Nephron (organoid): ENCODE measurements around the gene TOP3B.

Experiments
- H3K27ac Mint-ChIP-seq, 3 experiments: 2 replicates each; pipeline ENCODE4 v1.8.0; 2020; ENCODE audit warnings: mixed read lengths in 3 of 3, mild to moderate bottlenecking in 2 of 3, moderate library complexity in 1 of 3
- H3K27me3 Mint-ChIP-seq: 2 replicates; pipeline ENCODE4 v1.8.0; 2021; ENCODE audit warnings: low read depth, mild to moderate bottlenecking, moderate library complexity, mixed read lengths
- H3K36me3 Mint-ChIP-seq: 2 replicates; pipeline ENCODE4 v1.8.0; 2020; ENCODE audit warnings: low read depth, mixed read lengths
- H3K4me1 Mint-ChIP-seq: 2 replicates; pipeline ENCODE4 v1.8.0; 2020; ENCODE audit warnings: mixed read lengths
- H3K4me3 Mint-ChIP-seq, 3 experiments: 2 replicates each; pipeline ENCODE4 v1.8.0; 2020; ENCODE audit warnings: mild to moderate bottlenecking in 3 of 3, mixed read lengths in 3 of 3, moderate library complexity in 2 of 3
- H3K9me3 Mint-ChIP-seq: 2 replicates; pipeline ENCODE4 v1.8.0; 2020; ENCODE audit warnings: mixed read lengths
- TF ChIP-seq, protein P1 (sequence below), 3 experiments: fragments of 200-600 bp; sonication (generic); IDR thresholded peaks; one replicate each; pipeline ENCODE4 v1.5.0; 2021; ENCODE audit warnings: antibody characterized with exemption in 3 of 3; ENCODE audit not compliant: unreplicated experiment in 3 of 3

TOP3B gene

GRCh38 chr22:21921729-21922128 is 60.9 kb downstream of the TOP3B start:
- H3K36me3 Mint-ChIP-seq = peaks cover 9% of the 10 kb centered on the region
- H3K4me3 Mint-ChIP-seq = no peak overlapping the region
- H3K4me1 Mint-ChIP-seq = peaks cover 12% of the 10 kb centered on the region
- no peak overlapping the region for H3K27ac Mint-ChIP-seq
- H3K27me3 Mint-ChIP-seq = no peaks in the 10 kb centered on the region
- no peaks in the 10 kb centered on the region for H3K9me3 Mint-ChIP-seq
- TF ChIP-seq, protein P1, sequence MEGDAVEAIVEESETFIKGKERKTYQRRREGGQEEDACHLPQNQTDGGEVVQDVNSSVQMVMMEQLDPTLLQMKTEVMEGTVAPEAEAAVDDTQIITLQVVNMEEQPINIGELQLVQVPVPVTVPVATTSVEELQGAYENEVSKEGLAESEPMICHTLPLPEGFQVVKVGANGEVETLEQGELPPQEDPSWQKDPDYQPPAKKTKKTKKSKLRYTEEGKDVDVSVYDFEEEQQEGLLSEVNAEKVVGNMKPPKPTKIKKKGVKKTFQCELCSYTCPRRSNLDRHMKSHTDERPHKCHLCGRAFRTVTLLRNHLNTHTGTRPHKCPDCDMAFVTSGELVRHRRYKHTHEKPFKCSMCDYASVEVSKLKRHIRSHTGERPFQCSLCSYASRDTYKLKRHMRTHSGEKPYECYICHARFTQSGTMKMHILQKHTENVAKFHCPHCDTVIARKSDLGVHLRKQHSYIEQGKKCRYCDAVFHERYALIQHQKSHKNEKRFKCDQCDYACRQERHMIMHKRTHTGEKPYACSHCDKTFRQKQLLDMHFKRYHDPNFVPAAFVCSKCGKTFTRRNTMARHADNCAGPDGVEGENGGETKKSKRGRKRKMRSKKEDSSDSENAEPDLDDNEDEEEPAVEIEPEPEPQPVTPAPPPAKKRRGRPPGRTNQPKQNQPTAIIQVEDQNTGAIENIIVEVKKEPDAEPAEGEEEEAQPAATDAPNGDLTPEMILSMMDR (IDR thresholded peaks at IDR 0.05; ENCODE audit: unreplicated experiment in 3 of 3) = no peak

DNA sequence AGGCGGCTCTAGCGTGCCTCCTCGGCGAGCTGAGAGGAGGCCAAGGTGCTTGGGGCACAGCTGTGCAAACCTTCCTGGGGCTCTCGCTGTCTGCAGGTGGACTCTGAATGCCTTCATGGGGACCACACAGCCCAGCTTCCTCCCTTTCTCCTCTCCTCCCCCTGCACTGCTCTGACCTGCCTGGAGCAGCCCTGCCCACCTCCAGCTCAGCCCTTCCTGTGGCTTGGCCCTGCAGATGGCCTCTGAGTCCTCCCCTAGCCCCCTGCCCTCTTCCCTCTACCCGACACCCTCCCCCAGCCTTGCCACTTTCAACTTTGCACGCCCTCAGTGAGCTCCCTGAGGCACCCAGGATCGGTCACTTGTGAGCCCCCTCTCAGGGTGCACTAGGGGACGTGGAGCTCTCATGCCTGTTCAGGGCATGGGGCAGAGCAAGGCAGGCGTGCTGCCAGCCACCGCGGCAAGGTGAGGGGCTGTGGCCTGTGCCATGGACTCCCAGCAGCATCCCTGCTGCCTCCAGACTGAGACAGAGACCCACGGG is 61.3 kb downstream of the TOP3B start:
- Mint-ChIP-seq H3K27me3 (no peaks in the 10 kb centered on the region), H3K4me1 (peaks cover 15% of the 10 kb centered on the region), H3K4me3 (no peak overlapping the region), H3K9me3 (no peaks in the 10 kb centered on the region), H3K27ac (no peak overlapping the region), H3K36me3 (peaks cover 9% of the 10 kb centered on the region)
- TF ChIP-seq, protein P1 (IDR thresholded peaks at IDR 0.05; ENCODE audit: unreplicated experiment in 3 of 3) = no peak

GRCh38 chr22:21920341-21921183 is 62.0 kb downstream of the TOP3B start:
- Mint-ChIP-seq H3K9me3 (no peaks in the 10 kb centered on the region), H3K27me3 (no peaks in the 10 kb centered on the region), H3K27ac (no peak overlapping the region), H3K4me1 (peaks cover 11% of the 10 kb centered on the region), H3K4me3 (no peak overlapping the region), H3K36me3 (peaks cover 8% of the 10 kb centered on the region)
- TF ChIP-seq, protein P1 (IDR thresholded peaks at IDR 0.05; ENCODE audit: unreplicated experiment in 3 of 3) = no peak

DNA sequence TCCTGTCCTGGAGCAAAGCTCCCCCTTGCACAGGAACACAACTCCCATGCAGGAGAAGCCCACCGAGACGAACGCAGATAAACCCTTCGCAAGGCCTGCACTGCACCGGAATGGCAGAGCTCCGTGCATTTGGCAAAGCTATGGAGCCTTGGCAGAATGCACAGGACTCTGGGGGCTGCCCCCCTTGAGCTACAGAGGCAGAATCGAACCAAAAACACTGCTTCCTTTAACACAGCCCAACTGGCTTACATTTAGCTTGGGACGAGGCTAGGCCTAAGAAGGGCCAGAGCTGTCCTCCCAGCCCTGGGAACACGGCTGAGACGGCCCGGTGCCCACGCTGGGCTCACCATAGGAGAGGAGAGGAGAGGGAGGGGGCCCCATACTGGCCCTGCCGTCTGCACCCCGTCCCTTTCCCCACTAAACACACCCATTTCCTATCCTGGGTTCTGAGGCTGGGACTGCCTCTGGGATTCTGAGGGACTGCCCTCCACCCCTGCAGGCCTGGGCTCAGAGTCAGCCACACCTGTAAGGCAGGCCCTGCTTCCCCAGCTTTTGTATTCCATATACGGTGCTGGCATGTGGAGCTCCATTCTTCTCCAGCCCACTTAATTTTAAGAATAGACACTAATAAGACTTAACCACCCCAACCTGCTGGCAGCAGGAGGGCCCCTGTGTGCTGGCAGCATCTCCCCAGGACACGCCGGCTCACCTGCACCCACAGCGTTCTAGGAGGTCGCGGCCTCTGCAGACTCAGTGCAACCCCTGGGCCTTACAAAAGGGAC is 62.9 kb downstream of the TOP3B start:
- Mint-ChIP-seq H3K36me3 (peaks cover 4% of the 10 kb centered on the region), H3K9me3 (no peaks in the 10 kb centered on the region)
- TF ChIP-seq, protein P1 (IDR thresholded peaks at IDR 0.05; ENCODE audit: unreplicated experiment in 3 of 3) = no peak

DNA sequence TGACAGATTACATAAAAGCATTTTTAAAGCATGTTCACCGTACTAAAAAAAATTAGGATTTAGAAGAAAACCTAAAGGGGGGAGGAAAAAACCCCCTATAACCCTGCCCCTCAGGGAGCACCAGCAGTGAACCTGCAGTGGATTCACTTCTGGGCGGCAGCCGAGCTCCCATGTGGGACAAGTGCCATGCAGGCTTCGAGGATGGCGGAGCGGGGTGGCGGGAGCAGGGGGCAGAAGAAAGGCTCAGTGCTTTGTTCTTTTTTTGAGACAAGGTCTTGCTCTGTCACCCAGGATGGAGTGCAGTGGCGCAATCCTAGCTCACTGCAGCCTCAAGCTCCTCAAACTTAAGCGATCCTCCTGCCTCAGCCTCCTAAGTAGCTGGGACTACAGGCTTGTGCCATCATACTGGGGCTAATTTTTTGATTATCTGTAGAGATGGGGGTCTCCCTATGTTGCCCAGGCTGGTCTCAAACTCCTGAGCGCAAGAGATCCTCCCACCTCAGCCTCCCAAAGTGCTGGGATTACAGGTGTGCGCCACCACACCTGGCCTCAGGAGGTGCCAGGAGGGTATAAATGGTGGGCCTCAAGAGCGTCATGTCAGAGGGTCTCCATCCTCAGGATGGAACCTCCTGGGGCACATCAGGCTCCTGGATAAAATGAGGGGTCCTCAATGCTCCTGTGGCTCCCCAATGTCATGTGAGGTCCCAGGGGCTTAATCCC is 64.0 kb downstream of the TOP3B start:
- no peak overlapping the region for H3K27ac Mint-ChIP-seq
- H3K36me3 Mint-ChIP-seq = peaks cover 4% of the 10 kb centered on the region
- TF ChIP-seq, protein P1 (IDR thresholded peaks at IDR 0.05; ENCODE audit: unreplicated experiment in 3 of 3) = no peak
- no peaks in the 10 kb centered on the region for H3K27me3 Mint-ChIP-seq
- peaks cover 10% of the 10 kb centered on the region for H3K4me1 Mint-ChIP-seq
- H3K4me3 Mint-ChIP-seq = no peak overlapping the region
- H3K9me3 Mint-ChIP-seq = no peaks in the 10 kb centered on the region

More for the DNA sequence above, 62.9 kb downstream of the TOP3B start:
- no peak overlapping the region for H3K4me3 Mint-ChIP-seq
- H3K4me1 Mint-ChIP-seq = peaks cover 10% of the 10 kb centered on the region
- H3K27ac Mint-ChIP-seq = no peak overlapping the region
- no peaks in the 10 kb centered on the region for H3K27me3 Mint-ChIP-seq
